ENCODE measurements around the gene EVI5L. TPM values are rescaled to one million over a fixed set of nuclear protein-coding genes. Genes with fewer than 3 reads are reported as not detected.

EVI5L gene
- total RNA-seq, 1 experiment from 2014 or later: 6.4 TPM

GRCh38 chr19:7901337-7901736, 71.3 kb downstream of the EVI5L start:
- POLR2A ChIA-PET: interaction anchor here (1.4 kb wide), 1 partner anchor 32 kb away, joined by 9 read pairs; no protein-coding TSS in a partner anchor
- Histone ChIP-seq H3K27ac (ENCODE audit: low read length) (no peak overlapping the region), H3K36me3 (ENCODE audit: control insufficient read depth, insufficient read depth, low read length) (no peaks in the 10 kb centered on the region; the same call in 1 of the 2 replicates), H3K4me1 (ENCODE audit: control insufficient read depth, insufficient read depth, low read length) (peaks cover 6% of the 10 kb centered on the region; the same call in 1 of the 2 replicates), H3K4me3 (ENCODE audit: low read depth in 2 of 2, low read length in 2 of 2) (no peak overlapping the region), H3K27me3 (ENCODE audit: control insufficient read depth, insufficient read depth, low read length) (no peaks in the 10 kb centered on the region), H3K9me3 (ENCODE audit: control insufficient read depth, insufficient read depth, low read depth, low read length) (no peaks in the 10 kb centered on the region)
- DNase-seq (ENCODE audit: low read depth, low spot score) (no peak), ATAC-seq (no peak)
- BruUV-seq (replicated peaks): no TSS peak
- in situ Hi-C loops (cut with HindIII; ENCODE audit: low pct_unique_long_range_greater_than_20kb, low sequenced_read_pairs) (no loop called here), intact Hi-C loops (cut with micrococcal nuclease; ENCODE audit: unreplicated experiment) (no loop called here)
- CTCF ChIA-PET: interaction anchor here (0.5 to 0.7 kb wide), 2 partner anchors 124 to 232 kb away, joined by 3 read pairs; partner anchors contain the start of gene RETN
- TF ChIP-seq TCF7L2 (IDR thresholded peaks at IDR 0.05; ENCODE audit: low read depth, low read length) (no peak), SIN3A (IDR thresholded peaks at IDR 0.05; ENCODE audit: borderline replicate concordance, insufficient read depth, low read depth, low read length) (no peak)

- Histone ChIP-seq H3K4me3 (ENCODE audit: low read depth in 2 of 2, low read length in 2 of 2) (peak overlapping the region; percentile 65 to 82), H3K27ac (ENCODE audit: low read length) (peak overlapping the region; percentile 96), H3K27me3 (ENCODE audit: control insufficient read depth, insufficient read depth, low read length) (no peaks in the 10 kb centered on the region), H3K36me3 (ENCODE audit: control insufficient read depth, insufficient read depth, low read length) (no peaks in the 10 kb centered on the region; the same call in 1 of the 2 replicates), H3K9me3 (ENCODE audit: control insufficient read depth, insufficient read depth, low read depth, low read length) (no peaks in the 10 kb centered on the region), H3K4me1 (ENCODE audit: control insufficient read depth, insufficient read depth, low read length) (peaks cover 6% of the 10 kb centered on the region; the same call in 1 of the 2 replicates)
- ATAC-seq (no peak), DNase-seq (ENCODE audit: low read depth, low spot score) (no peak)
- in situ Hi-C loops (cut with HindIII; ENCODE audit: low pct_unique_long_range_greater_than_20kb, low sequenced_read_pairs) (no loop called here), intact Hi-C loops (cut with micrococcal nuclease; ENCODE audit: unreplicated experiment) (no loop called here)
- TF ChIP-seq SIN3A (IDR thresholded peaks at IDR 0.05; ENCODE audit: borderline replicate concordance, insufficient read depth, low read depth, low read length) (no peak), TCF7L2 (IDR thresholded peaks at IDR 0.05; ENCODE audit: low read depth, low read length) (no peak), POLR2AphosphoS5 (IDR thresholded peaks at IDR 0.05; ENCODE audit: low read depth, low read length) (no peak), REST (IDR thresholded peaks at IDR 0.05; ENCODE audit: insufficient read depth in 1 of 2, low read depth in 2 of 2, low read length in 1 of 2) (no peak), CTCF (IDR thresholded peaks at IDR 0.05) (no peak)
- ChIA-PET POLR2A (interaction anchor here (1.4 kb wide), 1 partner anchor 34 kb away, joined by 9 read pairs; no protein-coding TSS in a partner anchor), CTCF (no interaction called here)
- TSS peak; percentile 88 for BruUV-seq (replicated peaks)
These were observed 72.8 kb downstream of the EVI5L start for GRCh38 chr19:7902796-7903243.

Measured in Panc1 (cell line).